ENCODE data around the gene CUEDC2.

The CUEDC2 gene

DNA sequence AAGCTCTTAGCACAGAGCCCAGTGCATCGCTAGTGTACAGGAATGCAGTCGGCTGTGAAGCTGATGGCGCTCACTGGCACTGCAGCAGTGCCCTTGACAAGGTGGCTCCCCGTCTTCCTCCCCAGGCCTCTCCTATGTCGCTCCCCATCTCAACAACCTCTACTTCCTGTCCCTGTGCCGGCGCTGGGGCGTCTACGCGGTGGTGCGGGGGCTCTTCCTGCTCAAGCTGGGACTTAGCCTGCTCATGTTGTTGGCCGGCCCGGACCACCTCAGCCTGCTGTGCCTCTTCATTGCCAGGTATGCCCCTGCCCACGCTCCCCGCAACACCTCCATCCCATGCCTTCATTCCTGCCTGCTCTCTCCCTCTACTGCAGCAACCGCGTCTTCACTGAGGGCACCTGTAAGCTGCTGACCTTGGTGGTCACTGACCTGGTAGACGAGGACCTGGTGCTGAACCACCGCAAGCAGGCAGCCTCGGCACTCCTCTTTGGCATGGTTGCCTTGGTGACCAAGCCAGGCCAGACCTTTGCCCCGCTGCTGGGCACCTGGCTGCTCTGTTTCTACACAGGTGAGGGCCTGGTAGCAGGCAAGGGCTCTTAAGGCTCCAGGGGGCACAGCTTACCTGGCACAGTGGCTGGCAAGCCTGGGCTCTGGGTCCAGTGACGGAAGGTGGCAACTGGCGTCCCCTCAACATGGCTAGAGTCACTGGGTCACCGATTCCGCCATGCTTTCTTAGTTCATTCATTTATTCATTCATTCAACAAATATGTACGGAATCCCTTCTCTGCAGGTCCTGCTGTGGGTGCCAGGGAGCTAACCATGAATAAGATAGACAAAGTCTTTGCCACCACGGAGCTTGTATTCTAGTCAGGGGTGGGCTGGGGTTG lies 41.3 kb upstream of the CUEDC2 start:
- DNase-seq (ENCODE audit: low read depth, low spot score) = no peak
- ChIA-PET CTCF (interaction anchor here (1.0 to 1.8 kb wide), 7 partner anchors 11 to 244 kb away, joined by 3 to 6 read pairs (median 3); no protein-coding TSS in a partner anchor), POLR2A (interaction anchor here (0.8 kb wide), 1 partner anchor 9 kb away, joined by 3 read pairs; no protein-coding TSS in a partner anchor)
- TF ChIP-seq, protein P1, sequence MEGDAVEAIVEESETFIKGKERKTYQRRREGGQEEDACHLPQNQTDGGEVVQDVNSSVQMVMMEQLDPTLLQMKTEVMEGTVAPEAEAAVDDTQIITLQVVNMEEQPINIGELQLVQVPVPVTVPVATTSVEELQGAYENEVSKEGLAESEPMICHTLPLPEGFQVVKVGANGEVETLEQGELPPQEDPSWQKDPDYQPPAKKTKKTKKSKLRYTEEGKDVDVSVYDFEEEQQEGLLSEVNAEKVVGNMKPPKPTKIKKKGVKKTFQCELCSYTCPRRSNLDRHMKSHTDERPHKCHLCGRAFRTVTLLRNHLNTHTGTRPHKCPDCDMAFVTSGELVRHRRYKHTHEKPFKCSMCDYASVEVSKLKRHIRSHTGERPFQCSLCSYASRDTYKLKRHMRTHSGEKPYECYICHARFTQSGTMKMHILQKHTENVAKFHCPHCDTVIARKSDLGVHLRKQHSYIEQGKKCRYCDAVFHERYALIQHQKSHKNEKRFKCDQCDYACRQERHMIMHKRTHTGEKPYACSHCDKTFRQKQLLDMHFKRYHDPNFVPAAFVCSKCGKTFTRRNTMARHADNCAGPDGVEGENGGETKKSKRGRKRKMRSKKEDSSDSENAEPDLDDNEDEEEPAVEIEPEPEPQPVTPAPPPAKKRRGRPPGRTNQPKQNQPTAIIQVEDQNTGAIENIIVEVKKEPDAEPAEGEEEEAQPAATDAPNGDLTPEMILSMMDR (IDR thresholded peaks at IDR 0.05; ENCODE audit: insufficient read depth, low read length, missing control alignments) = no peak
- H3K4me3 ChIP-seq (ENCODE audit: low read depth, low read length) = no peak overlapping the region

DNA sequence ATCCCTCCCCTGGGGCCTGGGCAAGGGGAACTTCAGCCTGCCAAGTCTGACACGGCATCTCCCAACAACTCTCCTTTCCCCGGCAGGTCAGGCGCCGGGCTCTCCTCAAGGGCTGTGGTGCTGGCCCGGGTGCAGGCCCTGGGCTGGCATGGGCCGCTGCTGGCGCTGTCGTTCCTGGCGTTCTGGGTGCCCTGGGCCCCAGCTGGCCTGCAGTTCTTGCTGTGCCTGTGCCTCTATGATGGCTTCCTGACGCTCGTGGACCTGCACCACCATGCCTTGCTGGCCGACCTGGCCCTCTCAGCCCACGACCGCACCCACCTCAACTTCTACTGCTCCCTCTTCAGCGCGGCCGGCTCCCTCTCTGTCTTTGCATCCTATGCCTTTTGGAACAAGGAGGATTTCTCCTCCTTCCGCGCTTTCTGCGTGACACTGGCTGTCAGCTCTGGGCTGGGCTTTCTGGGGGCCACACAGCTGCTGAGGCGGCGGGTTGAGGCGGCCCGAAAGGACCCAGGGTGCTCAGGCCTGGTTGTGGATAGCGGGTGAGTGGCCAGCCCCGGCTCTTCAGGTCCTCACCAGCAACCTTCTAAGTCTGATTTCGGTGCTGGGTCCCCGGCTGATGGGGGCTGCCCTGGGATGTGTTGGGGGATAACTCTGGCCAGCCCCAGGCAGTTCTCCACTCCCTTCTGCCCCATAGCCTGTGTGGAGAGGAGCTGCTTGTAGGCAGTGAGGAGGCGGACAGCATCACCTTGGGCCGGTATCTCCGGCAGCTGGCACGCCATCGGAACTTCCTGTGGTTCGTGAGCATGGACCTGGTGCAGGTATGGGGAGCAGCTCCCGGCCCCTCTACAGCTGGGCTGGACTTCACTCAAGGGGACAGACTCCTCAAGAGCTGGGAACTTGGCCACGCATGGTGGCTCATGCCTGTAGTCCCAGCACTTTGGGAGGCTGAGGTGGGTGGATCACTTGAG lies 38.5 kb upstream of the CUEDC2 start:
- DNase-seq (ENCODE audit: low read depth, low spot score) = no peak
- CTCF ChIA-PET = interaction anchor here (0.7 to 15.5 kb wide), 5 partner anchors 8 to 69 kb away, joined by 3 to 101 read pairs (median 4); no protein-coding TSS in a partner anchor
- POLR2A ChIA-PET = no interaction called here
- no peak overlapping the region for H3K4me3 ChIP-seq (ENCODE audit: low read depth, low read length)
- TF ChIP-seq, protein P1 (IDR thresholded peaks at IDR 0.05; ENCODE audit: insufficient read depth, low read length, missing control alignments) = no peak

DNA sequence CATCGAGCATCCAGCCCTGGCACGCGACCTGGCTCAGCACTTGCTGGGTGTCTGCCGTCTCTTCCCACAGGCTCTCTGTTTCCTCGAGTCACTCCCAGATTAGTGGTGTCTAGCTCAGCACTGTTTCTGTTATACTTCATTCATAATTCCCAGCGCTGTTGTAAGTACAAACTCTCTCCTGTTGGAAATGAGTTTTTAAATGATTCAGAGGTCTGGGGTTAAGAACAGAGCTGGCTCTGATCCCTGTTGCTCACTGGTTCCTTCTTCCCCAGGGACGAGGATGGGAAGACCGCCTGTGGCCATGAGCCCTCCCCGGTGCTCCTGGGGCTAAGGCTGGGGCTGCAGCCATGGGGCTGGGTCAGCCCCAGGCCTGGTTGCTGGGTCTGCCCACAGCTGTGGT lies 36.3 kb upstream of the CUEDC2 start:
- H3K4me3 ChIP-seq (ENCODE audit: low read depth, low read length) = no peak overlapping the region
- ChIA-PET POLR2A (no interaction called here), CTCF (interaction anchor here (1.1 to 15.5 kb wide), 3 partner anchors 10 to 47 kb away, joined by 3 to 101 read pairs (median 3); no protein-coding TSS in a partner anchor)
- TF ChIP-seq, protein P1 (IDR thresholded peaks at IDR 0.05; ENCODE audit: insufficient read depth, low read length, missing control alignments) = no peak
- no peak for DNase-seq (ENCODE audit: low read depth, low spot score)

DNA sequence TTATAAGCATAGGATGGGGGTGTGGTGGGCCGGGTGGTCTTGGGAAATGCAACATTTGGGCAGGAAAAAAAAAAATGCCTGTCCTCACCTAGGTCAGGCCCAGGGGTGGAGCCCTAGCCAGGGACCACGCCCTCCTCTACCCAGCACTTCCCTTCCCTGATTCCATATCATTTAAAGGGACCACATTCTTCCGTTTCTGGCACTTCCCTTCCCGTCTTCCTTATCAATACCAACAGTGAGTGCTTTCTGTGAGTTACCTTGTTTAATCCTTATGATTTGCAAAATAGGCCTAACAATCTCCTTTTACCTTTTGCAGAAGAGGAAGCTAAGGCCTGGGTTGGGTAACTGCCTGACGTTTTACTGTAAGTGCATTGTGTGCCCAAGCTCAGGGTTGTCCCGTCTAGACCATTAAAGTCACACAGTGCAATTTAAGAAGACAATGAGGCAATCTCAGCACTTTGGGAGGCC lies 35.6 kb upstream of the CUEDC2 start:
- no peak for DNase-seq (ENCODE audit: low read depth, low spot score)
- no peak overlapping the region for H3K4me3 ChIP-seq (ENCODE audit: low read depth, low read length)
- ChIA-PET CTCF (interaction anchor here (1.1 to 15.5 kb wide), 2 partner anchors 11 to 45 kb away, joined by 3 to 101 read pairs; no protein-coding TSS in a partner anchor), POLR2A (no interaction called here)
- TF ChIP-seq, protein P1 (IDR thresholded peaks at IDR 0.05; ENCODE audit: insufficient read depth, low read length, missing control alignments) = no peak

DNA sequence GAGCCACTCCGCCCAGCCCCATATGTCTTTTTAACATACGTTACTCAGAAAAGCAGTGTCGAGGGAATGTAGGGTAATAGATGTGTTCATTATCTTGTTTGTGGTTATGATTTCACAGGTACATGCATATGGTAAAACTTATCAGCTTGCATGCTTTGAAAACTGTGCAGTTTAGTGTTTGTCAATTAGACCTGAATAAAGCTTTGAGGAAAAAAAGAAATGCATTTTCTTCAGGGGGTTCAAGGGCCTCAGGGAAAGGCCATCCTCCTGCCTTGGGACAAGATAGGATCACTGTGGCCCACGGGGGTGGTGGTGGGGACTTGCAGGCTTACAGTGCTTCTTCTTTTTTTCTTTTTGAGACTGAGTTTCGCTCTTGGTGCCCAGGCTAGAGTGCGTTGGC lies 34.9 kb upstream of the CUEDC2 start:
- no peak for DNase-seq (ENCODE audit: low read depth, low spot score)
- ChIA-PET CTCF (interaction anchor here (15.5 kb wide), 1 partner anchor 12 kb away, joined by 101 read pairs; no protein-coding TSS in a partner anchor), POLR2A (no interaction called here)
- H3K4me3 ChIP-seq (ENCODE audit: low read depth, low read length) = no peak overlapping the region
- TF ChIP-seq, protein P1 (IDR thresholded peaks at IDR 0.05; ENCODE audit: insufficient read depth, low read length, missing control alignments) = no peak
